ENCODE results near the gene SLC9A2.

The SLC9A2 gene

DNA sequence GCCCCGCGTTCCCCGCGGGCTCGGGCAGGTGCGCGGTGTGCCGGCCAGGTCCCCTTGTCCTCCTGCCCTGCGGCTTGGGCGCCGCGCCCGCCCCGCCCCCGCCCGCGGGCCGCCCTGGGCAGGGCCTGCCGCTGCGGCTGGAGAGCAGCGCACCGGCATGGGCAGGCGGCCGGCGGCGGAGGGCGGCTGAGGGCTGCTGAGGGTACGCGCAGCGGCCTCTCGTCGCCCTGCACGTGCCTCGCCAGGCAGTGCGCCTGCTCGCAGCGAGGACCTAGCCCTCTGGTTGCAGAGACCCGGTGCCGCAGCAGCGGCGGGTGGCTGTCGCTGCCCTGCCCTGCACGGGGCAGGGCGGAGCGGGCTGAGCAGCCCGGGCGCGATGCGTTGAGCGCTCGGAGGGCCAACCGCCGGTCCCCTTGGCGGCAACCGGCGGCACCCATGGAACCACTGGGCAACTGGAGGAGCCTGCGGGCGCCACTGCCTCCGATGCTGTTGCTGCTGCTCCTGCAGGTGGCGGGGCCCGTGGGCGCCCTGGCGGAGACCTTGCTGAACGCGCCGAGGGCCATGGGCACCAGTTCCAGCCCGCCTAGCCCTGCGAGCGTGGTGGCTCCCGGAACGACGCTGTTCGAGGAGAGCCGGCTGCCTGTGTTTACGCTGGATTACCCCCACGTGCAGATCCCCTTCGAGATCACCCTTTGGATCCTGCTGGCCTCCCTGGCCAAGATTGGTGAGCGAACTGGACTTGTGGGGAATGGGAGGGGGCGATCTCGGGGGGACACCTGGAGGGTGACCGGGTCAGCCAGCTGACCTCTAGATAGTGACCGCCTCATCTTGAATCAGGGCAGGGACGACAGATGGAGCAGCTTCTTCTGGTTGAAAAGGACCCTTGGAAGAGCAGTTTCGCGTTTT is at the start of gene SLC9A2:
Gene SLC9A2 (plus strand): TSS at position 140 of the 906 bp plus-strand sequence. CDS start 296 bp downstream, at position 436.
- H3K27ac ChIP-seq: no peak within 1 kb of the TSS
- TF ChIP-seq, protein P1, sequence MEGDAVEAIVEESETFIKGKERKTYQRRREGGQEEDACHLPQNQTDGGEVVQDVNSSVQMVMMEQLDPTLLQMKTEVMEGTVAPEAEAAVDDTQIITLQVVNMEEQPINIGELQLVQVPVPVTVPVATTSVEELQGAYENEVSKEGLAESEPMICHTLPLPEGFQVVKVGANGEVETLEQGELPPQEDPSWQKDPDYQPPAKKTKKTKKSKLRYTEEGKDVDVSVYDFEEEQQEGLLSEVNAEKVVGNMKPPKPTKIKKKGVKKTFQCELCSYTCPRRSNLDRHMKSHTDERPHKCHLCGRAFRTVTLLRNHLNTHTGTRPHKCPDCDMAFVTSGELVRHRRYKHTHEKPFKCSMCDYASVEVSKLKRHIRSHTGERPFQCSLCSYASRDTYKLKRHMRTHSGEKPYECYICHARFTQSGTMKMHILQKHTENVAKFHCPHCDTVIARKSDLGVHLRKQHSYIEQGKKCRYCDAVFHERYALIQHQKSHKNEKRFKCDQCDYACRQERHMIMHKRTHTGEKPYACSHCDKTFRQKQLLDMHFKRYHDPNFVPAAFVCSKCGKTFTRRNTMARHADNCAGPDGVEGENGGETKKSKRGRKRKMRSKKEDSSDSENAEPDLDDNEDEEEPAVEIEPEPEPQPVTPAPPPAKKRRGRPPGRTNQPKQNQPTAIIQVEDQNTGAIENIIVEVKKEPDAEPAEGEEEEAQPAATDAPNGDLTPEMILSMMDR (IDR thresholded peaks at IDR 0.05): peak; percentile 6; the same call in 1 of the 2 replicates
- no peak for TF ChIP-seq ZFX (IDR thresholded peaks at IDR 0.05; ENCODE audit: borderline replicate concordance)

DNA sequence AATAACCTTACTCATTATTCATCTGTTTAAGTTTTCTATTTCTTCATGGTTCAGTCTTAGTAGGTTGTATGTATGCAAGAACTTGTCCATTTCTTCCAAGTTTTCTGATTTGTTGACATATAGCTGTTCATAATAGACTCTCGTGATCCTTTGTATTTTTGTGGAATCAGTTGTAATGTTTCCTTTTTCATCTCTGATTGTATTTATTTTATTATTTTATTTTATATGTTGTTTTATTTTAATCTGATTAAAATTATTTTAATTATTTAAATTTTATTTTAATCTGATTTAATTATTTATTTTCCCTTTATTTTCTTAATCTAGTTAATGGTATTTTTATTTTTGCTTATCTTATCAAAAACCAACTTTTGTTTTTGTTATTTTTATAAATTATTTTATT is 43.5 kb upstream of the SLC9A2 start:
- H3K27ac ChIP-seq: no peak overlapping the region
- TF ChIP-seq ZFX (IDR thresholded peaks at IDR 0.05; ENCODE audit: borderline replicate concordance): no peak
- TF ChIP-seq, protein P1 (IDR thresholded peaks at IDR 0.05): no peak

- TF ChIP-seq, protein P1 (IDR thresholded peaks at IDR 0.05): no peak
- TF ChIP-seq ZFX (IDR thresholded peaks at IDR 0.05; ENCODE audit: borderline replicate concordance): no peak
- H3K27ac ChIP-seq: no peak overlapping the region
Observed at GRCh38 chr2:102578376-102578775, 41.0 kb upstream of the SLC9A2 start.

- H3K27ac ChIP-seq: no peak overlapping the region
- no peak for TF ChIP-seq ZFX (IDR thresholded peaks at IDR 0.05; ENCODE audit: borderline replicate concordance)
Observed at GRCh38 chr2:102581911-102582310, 37.4 kb upstream of the SLC9A2 start.

GRCh38 chr2:102582845-102583244 is 36.5 kb upstream of the SLC9A2 start:
- no peak for TF ChIP-seq ZFX (IDR thresholded peaks at IDR 0.05; ENCODE audit: borderline replicate concordance)
- H3K27ac ChIP-seq: no peak overlapping the region

GRCh38 chr2:102585847-102586404 is 33.4 kb upstream of the SLC9A2 start:
- no peak overlapping the region for H3K27ac ChIP-seq

GRCh38 chr2:102588213-102588939 is 31.0 kb upstream of the SLC9A2 start:
- TF ChIP-seq, protein P1 (IDR thresholded peaks at IDR 0.05): no peak
- TF ChIP-seq ZFX (IDR thresholded peaks at IDR 0.05; ENCODE audit: borderline replicate concordance): no peak
- no peak overlapping the region for H3K27ac ChIP-seq

More at GRCh38 chr2:102585847-102586404, 33.4 kb upstream of the SLC9A2 start:
- TF ChIP-seq, protein P1 (IDR thresholded peaks at IDR 0.05): no peak
- no peak for TF ChIP-seq ZFX (IDR thresholded peaks at IDR 0.05; ENCODE audit: borderline replicate concordance)

- TF ChIP-seq ZFX (IDR thresholded peaks at IDR 0.05; ENCODE audit: borderline replicate concordance): no peak
- TF ChIP-seq, protein P1 (IDR thresholded peaks at IDR 0.05): no peak
- H3K27ac ChIP-seq: no peak overlapping the region
Observed at GRCh38 chr2:102589444-102589843, 29.9 kb upstream of the SLC9A2 start.

All from 22Rv1 (cell line).